Neural cell (in vitro differentiated cells): ENCODE results near the gene KLHL3. TPM values are rescaled to one million over a fixed set of nuclear protein-coding genes. Genes with fewer than 3 reads are reported as not detected.

Experiments
- H2AFZ ChIP-seq: fragments of 200-600, 300-800 bp; sonication (generic), shearing (Covaris generic); 2 replicates; pipeline ENCODE4 v1.6.0; 2014; ENCODE audit warnings: low read depth, mild to moderate bottlenecking, antibody characterized with exemption, low read length, moderate library complexity
- H3F3A ChIP-seq: fragments of 200-600 bp; shearing (Covaris generic); 2 replicates; pipeline ENCODE4 v1.6.1; 2016; ENCODE audit warnings: mild to moderate bottlenecking, moderate library complexity, mixed read lengths, antibody characterized with exemption, low read length; ENCODE audit not compliant: insufficient read depth, poor library complexity, severe bottlenecking
- H3K27ac ChIP-seq: fragments of 200-600, 300-800 bp; sonication (generic), shearing (Covaris generic); 2 replicates; pipeline ENCODE4 v1.5.1; 2014; ENCODE audit warnings: mild to moderate bottlenecking, low read length, moderate library complexity
- H3K27me3 ChIP-seq: fragments of 300-800, 200-600 bp; sonication (generic), shearing (Covaris generic); 2 replicates; pipeline ENCODE4 v1.6.0; 2014; ENCODE audit warnings: mild to moderate bottlenecking, low read depth, low read length, moderate library complexity; ENCODE audit not compliant: insufficient read depth
- H3K36me3 ChIP-seq: fragments of 300-800, 200-600 bp; sonication (generic), shearing (Covaris generic); 2 replicates; pipeline ENCODE4 v1.5.1; 2014; ENCODE audit warnings: mild to moderate bottlenecking, antibody characterized with exemption, low read length, moderate library complexity; ENCODE audit not compliant: insufficient read depth
- H3K4me2 ChIP-seq: fragments of 300-800, 200-600 bp; sonication (generic), shearing (Covaris generic); 2 replicates; pipeline ENCODE4 v1.6.0; 2014; ENCODE audit warnings: mild to moderate bottlenecking, low read length
- H3K4me3 ChIP-seq: fragments of 300-800, 200-600 bp; sonication (generic), shearing (Covaris generic); 2 replicates; pipeline ENCODE4 v1.5.1; 2014; ENCODE audit warnings: mild to moderate bottlenecking, low read length, moderate library complexity
- H3K79me2 ChIP-seq: fragments of 200-600 bp; shearing (Covaris generic); replicated peaks from 2 replicates; pipeline ENCODE4 v1.6.0; 2014; ENCODE audit warnings: mild to moderate bottlenecking, low read length, moderate library complexity; ENCODE audit not compliant: insufficient read depth
- H3K9ac ChIP-seq: fragments of 300-800, 200-600 bp; sonication (generic), shearing (Covaris generic); 2 replicates; pipeline ENCODE4 v1.6.1; 2016; ENCODE audit warnings: mild to moderate bottlenecking, low read length, mixed read lengths
- H3K9me2 ChIP-seq: fragments of 200-600 bp; shearing (Covaris generic); 2 replicates; pipeline ENCODE4 v1.6.1; 2016; ENCODE audit warnings: mild to moderate bottlenecking, low read length, mixed read lengths; ENCODE audit not compliant: insufficient read depth
- H3K9me3 ChIP-seq: fragments of 200-600, 300-800 bp; sonication (generic), shearing (Covaris generic); 2 replicates; pipeline ENCODE4 v1.6.1; 2016; ENCODE audit warnings: mild to moderate bottlenecking, mixed run types, low read length, moderate library complexity, mixed read lengths
- H4K20me1 ChIP-seq: fragments of 200-600 bp; shearing (Covaris generic); 2 replicates; pipeline ENCODE4 v1.6.1; 2016; ENCODE audit warnings: mild to moderate bottlenecking, mixed run types; ENCODE audit not compliant: insufficient read depth
- CTCF ChIP-seq: fragments of 450-650 bp; IDR thresholded peaks from 2 replicates; pipeline ENCODE4 v1.5.1; 2014; ENCODE audit warnings: antibody characterized with exemption, mild to moderate bottlenecking, moderate library complexity; ENCODE audit not compliant: poor library complexity, severe bottlenecking
- EP300 ChIP-seq: fragments of 450-650 bp; conservative IDR thresholded peaks from 2 replicates; pipeline ENCODE4 v1.6.1; 2014; ENCODE audit warnings: antibody characterized with exemption, mild to moderate bottlenecking, moderate library complexity; ENCODE audit not compliant: poor library complexity, severe bottlenecking
- EZH2 ChIP-seq: fragments of 200-600, 300-800 bp; shearing (Covaris generic), sonication (generic); IDR thresholded peaks from 2 replicates; pipeline ENCODE4 v1.6.1; 2014; ENCODE audit warnings: antibody characterized with exemption, low read length, borderline replicate concordance, mild to moderate bottlenecking; ENCODE audit not compliant: insufficient read depth, poor library complexity, severe bottlenecking
- MXI1 ChIP-seq: fragments of 450-650 bp; conservative IDR thresholded peaks from 2 replicates; pipeline ENCODE4 v1.6.1; 2014; ENCODE audit warnings: antibody characterized with exemption, mild to moderate bottlenecking; ENCODE audit not compliant: poor library complexity, severe bottlenecking
- POLR2AphosphoS5 ChIP-seq: IDR thresholded peaks from 2 replicates; pipeline ENCODE4 v1.6.1; 2012
- RAD21 ChIP-seq: fragments of 450-650 bp; conservative IDR thresholded peaks from 2 replicates; pipeline ENCODE4 v1.6.1; 2014; ENCODE audit warnings: antibody characterized with exemption, mild to moderate bottlenecking, moderate library complexity
- SMC3 ChIP-seq: fragments of 450-650 bp; conservative IDR thresholded peaks from 2 replicates; pipeline ENCODE4 v1.6.1; 2014; ENCODE audit warnings: antibody characterized with exemption, mild to moderate bottlenecking, moderate library complexity; ENCODE audit not compliant: poor library complexity
- TAF1 ChIP-seq: IDR thresholded peaks from 2 replicates; pipeline ENCODE4 v1.6.1; 2012; ENCODE audit warnings: low read depth
- polyA plus RNA-seq: library from polyadenylated mRNA; depleted of rRNA; stranded (reverse); fragments of >200 nt; gene quantifications from 2 replicates; pipeline ENCODE4 v1.2.3, GENCODE V29; 2014
- TF ChIP-seq, protein P1 (sequence below): IDR thresholded peaks from 2 replicates; pipeline ENCODE4 v1.6.1; 2012; ENCODE audit warnings: borderline replicate concordance

Gene KLHL3
- polyA plus RNA-seq, 1 donor from 2014 or later: 12.9 TPM

GRCh38 chr5:137602721-137603273 lies 133.1 kb downstream of the KLHL3 start:
- TF ChIP-seq EP300: no peak
- no peak for TF ChIP-seq SMC3
- TF ChIP-seq, protein P1, sequence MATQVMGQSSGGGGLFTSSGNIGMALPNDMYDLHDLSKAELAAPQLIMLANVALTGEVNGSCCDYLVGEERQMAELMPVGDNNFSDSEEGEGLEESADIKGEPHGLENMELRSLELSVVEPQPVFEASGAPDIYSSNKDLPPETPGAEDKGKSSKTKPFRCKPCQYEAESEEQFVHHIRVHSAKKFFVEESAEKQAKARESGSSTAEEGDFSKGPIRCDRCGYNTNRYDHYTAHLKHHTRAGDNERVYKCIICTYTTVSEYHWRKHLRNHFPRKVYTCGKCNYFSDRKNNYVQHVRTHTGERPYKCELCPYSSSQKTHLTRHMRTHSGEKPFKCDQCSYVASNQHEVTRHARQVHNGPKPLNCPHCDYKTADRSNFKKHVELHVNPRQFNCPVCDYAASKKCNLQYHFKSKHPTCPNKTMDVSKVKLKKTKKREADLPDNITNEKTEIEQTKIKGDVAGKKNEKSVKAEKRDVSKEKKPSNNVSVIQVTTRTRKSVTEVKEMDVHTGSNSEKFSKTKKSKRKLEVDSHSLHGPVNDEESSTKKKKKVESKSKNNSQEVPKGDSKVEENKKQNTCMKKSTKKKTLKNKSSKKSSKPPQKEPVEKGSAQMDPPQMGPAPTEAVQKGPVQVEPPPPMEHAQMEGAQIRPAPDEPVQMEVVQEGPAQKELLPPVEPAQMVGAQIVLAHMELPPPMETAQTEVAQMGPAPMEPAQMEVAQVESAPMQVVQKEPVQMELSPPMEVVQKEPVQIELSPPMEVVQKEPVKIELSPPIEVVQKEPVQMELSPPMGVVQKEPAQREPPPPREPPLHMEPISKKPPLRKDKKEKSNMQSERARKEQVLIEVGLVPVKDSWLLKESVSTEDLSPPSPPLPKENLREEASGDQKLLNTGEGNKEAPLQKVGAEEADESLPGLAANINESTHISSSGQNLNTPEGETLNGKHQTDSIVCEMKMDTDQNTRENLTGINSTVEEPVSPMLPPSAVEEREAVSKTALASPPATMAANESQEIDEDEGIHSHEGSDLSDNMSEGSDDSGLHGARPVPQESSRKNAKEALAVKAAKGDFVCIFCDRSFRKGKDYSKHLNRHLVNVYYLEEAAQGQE: no peak
- TF ChIP-seq RAD21: no peak
- TF ChIP-seq EZH2: no peak
- no peak for TF ChIP-seq MXI1
- TF ChIP-seq TAF1: no peak
- TF ChIP-seq CTCF: no peak
- TF ChIP-seq POLR2AphosphoS5: no peak
- Histone ChIP-seq H3K9ac (no peak overlapping the region), H3K36me3 (no peaks in the 10 kb centered on the region), H3K27ac (no peak overlapping the region), H3K9me3 (no peaks in the 10 kb centered on the region), H2AFZ (no peak overlapping the region), H3K4me2 (no peak overlapping the region), H3K4me3 (no peak overlapping the region), H3K79me2 (no peaks in the 10 kb centered on the region), H3K27me3 (no peaks in the 10 kb centered on the region), H3F3A (no peaks in the 10 kb centered on the region), H3K9me2 (no peaks in the 10 kb centered on the region), H4K20me1 (no peaks in the 10 kb centered on the region)

DNA sequence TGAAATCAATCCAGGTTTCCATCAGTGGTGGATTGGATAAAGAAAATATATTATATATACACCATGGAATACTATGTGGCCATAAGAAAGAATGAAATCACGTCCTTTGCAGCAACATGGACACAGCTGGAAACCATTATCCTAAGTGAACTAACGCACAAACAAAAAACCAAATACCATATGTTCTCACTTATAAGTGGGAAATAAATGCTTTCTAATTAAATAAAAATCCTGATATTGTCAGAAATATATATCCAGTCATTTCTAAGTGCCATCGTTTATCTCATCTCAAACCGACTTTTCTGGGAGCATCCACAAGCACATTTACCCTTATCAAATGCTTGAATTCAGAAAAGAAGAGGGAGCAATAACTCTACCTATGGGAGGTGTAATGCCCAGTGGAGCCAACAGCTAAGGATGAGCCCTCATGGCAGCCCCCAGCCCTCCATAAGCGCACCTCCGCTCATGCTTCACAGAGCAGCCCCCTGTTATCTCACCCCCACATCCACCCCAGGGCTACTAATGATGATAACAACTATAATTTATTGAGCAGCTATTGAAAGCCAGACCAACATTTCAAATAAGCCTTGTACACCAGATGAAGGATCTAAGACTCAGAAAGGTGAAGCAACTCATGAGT lies 135.0 kb downstream of the KLHL3 start:
- no peaks in the 10 kb centered on the region for H3F3A ChIP-seq
- no peaks in the 10 kb centered on the region for H3K79me2 ChIP-seq
- H3K4me2 ChIP-seq: no peak overlapping the region
- H3K9me2 ChIP-seq: no peaks in the 10 kb centered on the region
- TF ChIP-seq SMC3 (no peak), TAF1 (no peak), MXI1 (no peak), POLR2AphosphoS5 (no peak), EP300 (no peak), EZH2 (no peak), CTCF (no peak), RAD21 (no peak)
- TF ChIP-seq, protein P1: no peak
- no peaks in the 10 kb centered on the region for H3K9me3 ChIP-seq
- no peaks in the 10 kb centered on the region for H3K36me3 ChIP-seq
- H3K4me3 ChIP-seq: no peak overlapping the region
- H4K20me1 ChIP-seq: no peaks in the 10 kb centered on the region
- H3K27ac ChIP-seq: no peak overlapping the region
- no peak overlapping the region for H3K9ac ChIP-seq
- H2AFZ ChIP-seq: no peak overlapping the region
- no peaks in the 10 kb centered on the region for H3K27me3 ChIP-seq
